Esophagus squamous epithelium (tissue), 5 donors: ENCODE measurements around the gene MOCOS. TPM values are rescaled to one million over a fixed set of nuclear protein-coding genes. Genes with fewer than 3 reads are reported as not detected.

Source experiments
- DNase-seq: peaks from one replicate; lab custom pipeline; 2025; lab: John Stamatoyannopoulos, UW
- H3K27ac ChIP-seq, 4 donors: fragments of 200-600 bp; sonication (generic); one replicate each; pipeline ENCODE4 v1.5.1; 2016 to 2019; ENCODE audit warnings: mild to moderate bottlenecking in 1 of 4
- H3K27me3 ChIP-seq, 4 donors: fragments of 200-600 bp; sonication (generic); 1 replicate in 3 of 4; 2 replicates in 1 of 4; pipeline versions ENCODE4 v1.5.1 to v1.6.0; 2017 to 2021; ENCODE audit warnings: antibody characterized with exemption in 1 of 4
- H3K36me3 ChIP-seq, 3 donors: fragments of 200-600 bp; sonication (generic); one replicate each; pipeline ENCODE4 v1.5.1; 2016 to 2019
- H3K4me1 ChIP-seq, 3 donors: fragments of 200-600 bp; sonication (generic); one replicate each; pipeline ENCODE4 v1.5.1; 2017 to 2019
- H3K4me3 ChIP-seq, 4 donors: fragments of 200-600 bp; sonication (generic); 1 replicate in 3 of 4; 2 replicates in 1 of 4; pipeline ENCODE4 v1.5.1; 2016 to 2019; ENCODE audit warnings: mild to moderate bottlenecking in 2 of 4, moderate library complexity in 1 of 4
- H3K9me3 ChIP-seq, 3 donors: fragments of 200-600 bp; sonication (generic); one replicate each; pipeline ENCODE4 v1.5.1; 2016 to 2019
- CTCF ChIP-seq, 6 experiments: fragments of 450-650 bp in 4 of 6; fragments of 200-600 bp in 2 of 6; sonication (generic) in 2 of 6; IDR thresholded peaks; one replicate each; pipeline ENCODE4 v1.5.1; 2016 to 2019; ENCODE audit warnings: antibody characterized with exemption in 6 of 6, mild to moderate bottlenecking in 4 of 6, moderate library complexity in 4 of 6
- POLR2A ChIP-seq, 4 donors: fragments of 450-650 bp; IDR thresholded peaks; one replicate each; pipeline ENCODE4 v1.6.1; 2017; ENCODE audit warnings: antibody characterized with exemption in 4 of 4, mild to moderate bottlenecking in 4 of 4, moderate library complexity in 3 of 4
- WGBS, 2 donors: methylation state at CpG; one replicate each; pipeline ENCODE4 v1.1.5; 2018; 5-methylcytosine and 5-hydroxymethylcytosine counted together
- intact Hi-C: fragments of 100-400 bp; cut with DNase I; formaldehyde crosslinking; loops from one replicate; pipeline ENCODE4 v1.15.0; 2022
- total RNA-seq, 4 donors: library from RNA; depleted of rRNA; stranded (reverse); fragments of >200 nt; gene quantifications; one replicate each; pipeline ENCODE4 v1.1.0, GENCODE V29; 2016
- donor health status: DM: yes; HTN: yes; CAD: no.

The MOCOS gene
- total RNA-seq, 4 donors from 2014 or later, result 4.4 to 11.8 (median 7.0) TPM

DNA sequence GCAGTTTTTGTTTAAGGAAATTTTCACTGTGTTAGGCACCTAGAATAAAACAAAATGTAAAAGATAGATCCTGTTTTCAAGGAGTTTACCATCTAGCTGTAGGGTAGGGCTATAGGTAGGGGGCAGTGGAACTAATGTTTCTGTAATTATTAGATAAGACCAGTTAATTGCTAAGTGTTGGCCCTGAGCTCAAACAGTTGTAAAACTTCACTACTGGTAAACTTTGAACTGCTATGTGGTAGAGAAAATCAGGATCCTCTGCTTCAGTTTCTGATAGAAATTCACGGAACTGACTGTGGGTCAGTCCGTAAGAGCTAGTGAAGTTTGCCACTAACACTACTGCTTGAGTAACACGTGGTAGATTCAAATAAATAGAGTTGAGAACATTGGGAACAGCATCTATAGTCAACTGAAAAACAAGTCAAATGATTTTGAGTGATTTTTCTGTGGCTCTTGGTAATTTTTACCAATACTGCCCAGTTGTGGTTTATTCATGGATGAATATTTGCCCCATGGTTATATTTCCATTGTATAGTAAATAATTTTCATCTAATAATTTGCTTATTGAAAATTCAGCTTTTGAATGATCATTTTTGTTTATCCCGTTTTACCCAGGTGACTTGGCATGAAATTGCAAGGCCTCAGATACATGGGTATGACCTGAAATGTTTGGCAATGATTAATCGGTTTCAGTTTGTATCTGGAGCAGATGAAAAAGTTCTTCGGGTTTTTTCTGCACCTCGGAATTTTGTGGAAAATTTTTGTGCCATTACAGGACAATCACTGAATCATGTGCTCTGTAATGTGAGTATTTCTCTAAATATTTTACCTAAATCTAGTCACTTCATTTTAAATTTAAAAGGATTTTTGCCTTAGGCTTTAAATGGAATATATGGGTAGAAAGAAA is 31.2 kb upstream of the MOCOS start:
- Histone ChIP-seq H3K9me3 (no peaks in the 10 kb centered on the region), H3K36me3 (peaks cover 0 to 99% (median 13%) of the 10 kb centered on the region in 3 donors), H3K27me3 (no peaks in the 10 kb centered on the region), H3K4me1 (peaks cover 0 to 4% (median 0%) of the 10 kb centered on the region in 3 donors), H3K4me3 (no peak overlapping the region), H3K27ac (no peak overlapping the region)
- WGBS, 2 donors, result 84 to 87% methylated on average over 7 of the region's 7 CpGs
- no peak for TF ChIP-seq POLR2A (IDR thresholded peaks at IDR 0.05)
- intact Hi-C loops, result no loop called here
- DNase-seq, result no peak

DNA sequence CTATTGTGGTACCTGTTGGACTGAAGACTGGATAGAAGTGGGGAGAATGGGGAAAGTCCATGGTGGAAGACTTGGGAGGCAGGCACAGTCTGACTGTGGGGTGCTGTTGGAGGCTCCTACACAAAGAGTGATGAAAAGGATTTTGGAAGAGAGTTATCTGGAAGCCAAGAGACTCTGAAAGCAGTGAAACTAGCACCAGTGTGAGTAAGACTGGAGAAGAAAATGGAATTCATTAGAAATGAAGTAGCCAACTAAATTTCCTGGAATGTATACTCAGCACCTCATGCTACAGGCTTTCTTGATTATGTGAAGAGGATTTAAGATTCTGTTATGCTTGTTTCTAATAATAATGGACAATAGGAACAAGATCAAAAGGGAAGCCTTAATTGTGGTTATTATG is 29.9 kb upstream of the MOCOS start:
- intact Hi-C loops, result no loop called here
- Histone ChIP-seq H3K4me1 (peaks cover 0 to 4% (median 0%) of the 10 kb centered on the region in 3 donors), H3K9me3 (no peaks in the 10 kb centered on the region), H3K4me3 (no peak overlapping the region), H3K27ac (no peak overlapping the region), H3K36me3 (peaks cover 0 to 99% (median 10%) of the 10 kb centered on the region in 3 donors), H3K27me3 (no peaks in the 10 kb centered on the region)
- no peak for DNase-seq
- TF ChIP-seq CTCF (IDR thresholded peaks at IDR 0.05) (no peak), POLR2A (IDR thresholded peaks at IDR 0.05) (no peak)

GRCh38 chr18:36158266-36158867 is 28.9 kb upstream of the MOCOS start:
- 78% methylated on average over 5 of the region's 5 CpGs for WGBS, 2 donors
- no peak for TF ChIP-seq CTCF (IDR thresholded peaks at IDR 0.05)
- TF ChIP-seq POLR2A (IDR thresholded peaks at IDR 0.05), result no peak
- H3K4me3 ChIP-seq, result no peak overlapping the region
- H3K9me3 ChIP-seq, result no peaks in the 10 kb centered on the region
- intact Hi-C loops, result no loop called here
- H3K36me3 ChIP-seq, result peaks cover 0 to 99% (median 9%) of the 10 kb centered on the region in 3 donors
- peaks cover 0 to 4% (median 0%) of the 10 kb centered on the region in 3 donors for H3K4me1 ChIP-seq
- DNase-seq, result no peak
- no peak overlapping the region for H3K27ac ChIP-seq
- H3K27me3 ChIP-seq, result no peaks in the 10 kb centered on the region

GRCh38 chr18:36160959-36161371 is 26.3 kb upstream of the MOCOS start:
- TF ChIP-seq CTCF (IDR thresholded peaks at IDR 0.05), result no peak
- TF ChIP-seq POLR2A (IDR thresholded peaks at IDR 0.05), result no peak
- 47 to 69% methylated on average over 3 to 4 of the region's 4 CpGs for WGBS, 2 donors
- H3K27me3 ChIP-seq, result no peaks in the 10 kb centered on the region
- no peaks in the 10 kb centered on the region for H3K9me3 ChIP-seq
- H3K27ac ChIP-seq, result peak overlapping the region in 1 of 4 donors; percentile 33
- peaks cover 0 to 99% (median 24%) of the 10 kb centered on the region in 3 donors for H3K36me3 ChIP-seq
- H3K4me1 ChIP-seq, result peaks cover 0 to 4% (median 0%) of the 10 kb centered on the region in 3 donors
- DNase-seq, result no peak
- H3K4me3 ChIP-seq, result no peak overlapping the region
- intact Hi-C loops, result no loop called here

DNA sequence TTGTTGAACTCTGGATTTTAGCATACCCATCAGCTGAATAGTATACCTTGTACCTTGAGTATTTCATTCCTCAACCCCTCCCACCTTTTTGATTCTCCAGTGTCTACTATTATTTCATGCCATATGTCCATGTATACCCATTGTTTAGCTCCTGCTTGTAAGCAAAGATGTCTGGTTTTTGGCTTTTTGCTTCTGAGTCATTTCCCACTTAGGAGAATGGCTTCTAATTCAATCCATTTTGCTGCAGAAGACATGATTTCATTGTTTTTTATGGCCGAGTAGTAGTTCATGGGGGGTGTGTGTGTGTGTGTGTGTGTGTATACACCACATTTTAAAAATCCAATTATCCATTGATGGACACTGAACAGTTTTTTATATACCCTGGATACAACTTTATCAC is 24.3 kb upstream of the MOCOS start:
- intact Hi-C loops, result no loop called here
- no peaks in the 10 kb centered on the region for H3K9me3 ChIP-seq
- 63 to 75% methylated on average over 1 of the region's 1 CpG for WGBS, 2 donors
- no peak overlapping the region for H3K4me3 ChIP-seq
- no peak overlapping the region for H3K27ac ChIP-seq
- H3K36me3 ChIP-seq, result peaks cover 0 to 97% (median 34%) of the 10 kb centered on the region in 3 donors
- H3K27me3 ChIP-seq, result no peaks in the 10 kb centered on the region
- no peak for TF ChIP-seq POLR2A (IDR thresholded peaks at IDR 0.05)
- no peak for TF ChIP-seq CTCF (IDR thresholded peaks at IDR 0.05)
- H3K4me1 ChIP-seq, result peaks cover 0 to 4% (median 0%) of the 10 kb centered on the region in 3 donors
- no peak for DNase-seq
